ENCODE results near the gene HS6ST2. TPM values are rescaled to one million over a fixed set of nuclear protein-coding genes. Genes with fewer than 3 reads are reported as not detected.

The HS6ST2 gene
- total RNA-seq, 1 donor from 2014 or later: 6.2 TPM

- H3K27me3 Mint-ChIP-seq (ENCODE audit: unreplicated experiment): peaks cover 3% of the 10 kb centered on the region
- no peak for DNase-seq (ENCODE audit: extremely low spot score, unreplicated experiment)
- TF ChIP-seq CTCF (IDR thresholded peaks at IDR 0.05): no peak
- peaks cover 4% of the 10 kb centered on the region for H3K4me1 Mint-ChIP-seq (ENCODE audit: unreplicated experiment)
- H3K9me3 Mint-ChIP-seq (ENCODE audit: unreplicated experiment): no peaks in the 10 kb centered on the region
- no peak overlapping the region for H3K4me3 Mint-ChIP-seq (ENCODE audit: unreplicated experiment)
- H3K36me3 Mint-ChIP-seq (ENCODE audit: unreplicated experiment): no peaks in the 10 kb centered on the region
- no peak overlapping the region for H3K27ac Mint-ChIP-seq (ENCODE audit: unreplicated experiment)
These were observed 110.0 kb downstream of the HS6ST2 start for GRCh38 chrX:132848296-132848970.

- H3K4me3 Mint-ChIP-seq (ENCODE audit: unreplicated experiment): no peak overlapping the region
- H3K36me3 Mint-ChIP-seq (ENCODE audit: unreplicated experiment): no peaks in the 10 kb centered on the region
- no peak overlapping the region for H3K27ac Mint-ChIP-seq (ENCODE audit: unreplicated experiment)
- DNase-seq (ENCODE audit: extremely low spot score, unreplicated experiment): no peak
- no peaks in the 10 kb centered on the region for H3K9me3 Mint-ChIP-seq (ENCODE audit: unreplicated experiment)
- TF ChIP-seq CTCF (IDR thresholded peaks at IDR 0.05): no peak
- no peaks in the 10 kb centered on the region for H3K27me3 Mint-ChIP-seq (ENCODE audit: unreplicated experiment)
- H3K4me1 Mint-ChIP-seq (ENCODE audit: unreplicated experiment): no peaks in the 10 kb centered on the region
These were observed 115.1 kb downstream of the HS6ST2 start for GRCh38 chrX:132843363-132843762.

GRCh38 chrX:132842460-132843238 is 115.8 kb downstream of the HS6ST2 start:
- peaks cover 2% of the 10 kb centered on the region for H3K4me1 Mint-ChIP-seq (ENCODE audit: unreplicated experiment)
- H3K27me3 Mint-ChIP-seq (ENCODE audit: unreplicated experiment): no peaks in the 10 kb centered on the region
- TF ChIP-seq CTCF (IDR thresholded peaks at IDR 0.05): no peak
- no peak overlapping the region for H3K4me3 Mint-ChIP-seq (ENCODE audit: unreplicated experiment)
- H3K36me3 Mint-ChIP-seq (ENCODE audit: unreplicated experiment): no peaks in the 10 kb centered on the region
- H3K9me3 Mint-ChIP-seq (ENCODE audit: unreplicated experiment): no peaks in the 10 kb centered on the region
- no peak for DNase-seq (ENCODE audit: extremely low spot score, unreplicated experiment)
- H3K27ac Mint-ChIP-seq (ENCODE audit: unreplicated experiment): no peak overlapping the region

GRCh38 chrX:132837967-132838366 is 120.5 kb downstream of the HS6ST2 start:
- H3K4me1 Mint-ChIP-seq (ENCODE audit: unreplicated experiment): peaks cover 19% of the 10 kb centered on the region
- no peaks in the 10 kb centered on the region for H3K36me3 Mint-ChIP-seq (ENCODE audit: unreplicated experiment)
- TF ChIP-seq CTCF (IDR thresholded peaks at IDR 0.05): no peak
- no peaks in the 10 kb centered on the region for H3K27me3 Mint-ChIP-seq (ENCODE audit: unreplicated experiment)
- no peak overlapping the region for H3K4me3 Mint-ChIP-seq (ENCODE audit: unreplicated experiment)
- H3K9me3 Mint-ChIP-seq (ENCODE audit: unreplicated experiment): no peaks in the 10 kb centered on the region
- DNase-seq (ENCODE audit: extremely low spot score, unreplicated experiment): no peak
- no peak overlapping the region for H3K27ac Mint-ChIP-seq (ENCODE audit: unreplicated experiment)

- TF ChIP-seq CTCF (IDR thresholded peaks at IDR 0.05): no peak
- Mint-ChIP-seq H3K4me3 (ENCODE audit: unreplicated experiment) (no peak overlapping the region), H3K27ac (ENCODE audit: unreplicated experiment) (peak overlapping the region; percentile 27), H3K27me3 (ENCODE audit: unreplicated experiment) (no peaks in the 10 kb centered on the region), H3K4me1 (ENCODE audit: unreplicated experiment) (peaks cover 19% of the 10 kb centered on the region), H3K36me3 (ENCODE audit: unreplicated experiment) (no peaks in the 10 kb centered on the region), H3K9me3 (ENCODE audit: unreplicated experiment) (no peaks in the 10 kb centered on the region)
- DNase-seq (ENCODE audit: extremely low spot score, unreplicated experiment): no peak
These were observed 121.3 kb downstream of the HS6ST2 start for GRCh38 chrX:132837126-132837525.
